ENCODE results near the gene ULK3. TPM values are rescaled to one million over a fixed set of nuclear protein-coding genes. Genes with fewer than 3 reads are reported as not detected.

ULK3 gene
- total and polyA plus RNA-seq, 2 donors (not counting 3 experiments of a cell fraction or from before 2014, with no cell fraction given) = 36.0 to 48.6 TPM

GRCh38 chr15:74802290-74802689, 40.7 kb downstream of the ULK3 start:
- intact Hi-C loops (cut with micrococcal nuclease) = no loop called here
- Histone ChIP-seq H3K4me2 (ENCODE audit: insufficient read depth, low read length) (no peak overlapping the region), H3K4me1 (ENCODE audit: control insufficient read depth, extremely low read depth, insufficient read depth, low read length) (no peaks in the 10 kb centered on the region), H3K79me2 (ENCODE audit: control insufficient read depth, insufficient read depth, low read length) (peaks cover 4% of the 10 kb centered on the region), H3K36me3 (ENCODE audit: control insufficient read depth in 2 of 2, extremely low read depth in 1 of 2, insufficient read depth in 2 of 2, low read length in 2 of 2) (peaks cover 3 to 33% of the 10 kb centered on the region in 2 experiments), H2AFZ (ENCODE audit: low read depth, low read length) (no peak overlapping the region), H3K27ac (ENCODE audit: insufficient read depth, low read depth, low read length) (no peak overlapping the region), H3K27me3 (ENCODE audit: control insufficient read depth in 2 of 2, insufficient read depth in 2 of 2, low read length in 2 of 2) (no peaks in the 10 kb centered on the region), H3K4me3 (replicated peaks in 1 of 3; ENCODE audit: insufficient read depth in 1 of 3, low read depth in 1 of 3, low read length in 3 of 3) (no peak overlapping the region), H3K9me1 (replicated peaks; ENCODE audit: control insufficient read depth, extremely low read depth, insufficient read depth, low read length) (no peaks in the 10 kb centered on the region), H3K9me3 (replicated peaks; ENCODE audit: control insufficient read depth, insufficient read depth, low read length) (no peaks in the 10 kb centered on the region), H4K20me1 (replicated peaks; ENCODE audit: control insufficient read depth, extremely low read depth, insufficient read depth, low read length) (no peaks in the 10 kb centered on the region), H3K9ac (replicated peaks; ENCODE audit: extremely low read depth, insufficient read depth, low read length) (no peak overlapping the region)
- TF ChIP-seq FOS (IDR thresholded peaks at IDR 0.05; ENCODE audit: borderline replicate concordance, insufficient read depth, low read length) = no peak
- TF ChIP-seq MYC (IDR thresholded peaks at IDR 0.05; ENCODE audit: low read depth, low read length) = no peak
- TF ChIP-seq POLR2A (IDR thresholded peaks at IDR 0.05; ENCODE audit: low read depth, low read length) = no peak
- no peak for TF ChIP-seq EZH2 (IDR thresholded peaks at IDR 0.05; ENCODE audit: borderline replicate concordance, low read depth, low read length, severe bottlenecking)
- TF ChIP-seq POLR2AphosphoS5 (IDR thresholded peaks at IDR 0.05; ENCODE audit: insufficient read depth, low read depth, low read length) = no peak
- dilution Hi-C loops (cut with MboI; ENCODE audit: extremely low pct_ligation_motif_present, low sequenced_read_pairs) = no loop called here
- ChIA-PET CTCF (interaction anchor here (1.3 kb wide), 1 partner anchor 32 kb away, joined by 4 read pairs; no protein-coding TSS in a partner anchor), POLR2A (no interaction called here)
- FAIRE-seq (no peak), DNase-seq (ENCODE audit: low read depth, low spot score) (no peak)
- BruUV-seq (replicated peaks) = TSS peak; percentile 56

- Histone ChIP-seq H3K4me1 (ENCODE audit: control insufficient read depth, extremely low read depth, insufficient read depth, low read length) (no peaks in the 10 kb centered on the region), H3K4me3 (replicated peaks in 1 of 3; ENCODE audit: insufficient read depth in 1 of 3, low read depth in 1 of 3, low read length in 3 of 3) (no peak overlapping the region), H3K27ac (ENCODE audit: insufficient read depth, low read depth, low read length) (no peak overlapping the region), H4K20me1 (replicated peaks; ENCODE audit: control insufficient read depth, extremely low read depth, insufficient read depth, low read length) (no peaks in the 10 kb centered on the region), H3K9me1 (replicated peaks; ENCODE audit: control insufficient read depth, extremely low read depth, insufficient read depth, low read length) (no peaks in the 10 kb centered on the region), H3K79me2 (ENCODE audit: control insufficient read depth, insufficient read depth, low read length) (peaks cover 11% of the 10 kb centered on the region), H3K4me2 (ENCODE audit: insufficient read depth, low read length) (no peak overlapping the region), H3K9ac (replicated peaks; ENCODE audit: extremely low read depth, insufficient read depth, low read length) (no peak overlapping the region), H3K9me3 (replicated peaks; ENCODE audit: control insufficient read depth, insufficient read depth, low read length) (no peaks in the 10 kb centered on the region), H3K36me3 (ENCODE audit: control insufficient read depth in 2 of 2, extremely low read depth in 1 of 2, insufficient read depth in 2 of 2, low read length in 2 of 2) (peaks cover 3 to 33% of the 10 kb centered on the region in 2 experiments), H3K27me3 (ENCODE audit: control insufficient read depth in 2 of 2, insufficient read depth in 2 of 2, low read length in 2 of 2) (no peaks in the 10 kb centered on the region), H2AFZ (ENCODE audit: low read depth, low read length) (no peak overlapping the region)
- FAIRE-seq (no peak), DNase-seq (ENCODE audit: low read depth, low spot score) (no peak)
- no TSS peak for BruUV-seq (replicated peaks)
- dilution Hi-C loops (cut with MboI; ENCODE audit: extremely low pct_ligation_motif_present, low sequenced_read_pairs) = no loop called here
- ChIA-PET POLR2A (no interaction called here), CTCF (interaction anchor here (1.1 to 3.9 kb wide), 7 partner anchors 9 to 39 kb away, joined by 3 to 22 read pairs (median 6); partner anchors contain the start of gene CSK)
- intact Hi-C loops (cut with micrococcal nuclease) = loop anchor here (2.0 kb wide), 1 partner anchor 33 kb away; no protein-coding TSS in a partner anchor
- TF ChIP-seq FOS (IDR thresholded peaks at IDR 0.05; ENCODE audit: borderline replicate concordance, insufficient read depth, low read length) (no peak), EZH2 (IDR thresholded peaks at IDR 0.05; ENCODE audit: borderline replicate concordance, low read depth, low read length, severe bottlenecking) (no peak), MYC (IDR thresholded peaks at IDR 0.05; ENCODE audit: low read depth, low read length) (no peak), GATA2 (IDR thresholded peaks at IDR 0.05; ENCODE audit: insufficient read depth, insufficient read length, low read depth, low read length) (no peak), POLR2A (IDR thresholded peaks at IDR 0.05; ENCODE audit: low read depth, low read length) (no peak), MAX (IDR thresholded peaks at IDR 0.05; ENCODE audit: insufficient read depth, insufficient read length) (no peak), JUN (IDR thresholded peaks at IDR 0.05; ENCODE audit: borderline replicate concordance, insufficient read depth, insufficient read length, low read depth) (no peak), POLR2AphosphoS5 (IDR thresholded peaks at IDR 0.05; ENCODE audit: insufficient read depth, low read depth, low read length) (no peak), CTCF (IDR thresholded peaks at IDR 0.05; ENCODE audit: extremely low read depth in 1 of 2, insufficient read depth in 1 of 2, low read depth in 1 of 2, low read length in 2 of 2) (no peak)
Observed at GRCh38 chr15:74801311-74801997, 41.5 kb downstream of the ULK3 start.

Measured in endothelial cell of umbilical vein (primary cell).